H1 (cell line): ENCODE results near the gene PARD3. TPM values are rescaled to one million over a fixed set of nuclear protein-coding genes. Genes with fewer than 3 reads are reported as not detected.

Experiments used
- CTCF ChIA-PET: fragments of 300-600 bp; sonication (Branson Sonifier 250); formaldehyde crosslinking; loops from one replicate; lab custom pipeline; 2021; ENCODE audit not compliant: partially characterized antibody; lab: Charles Lee
- POLR2A ChIA-PET: fragments of 300-600 bp; sonication (Branson Sonifier 250); formaldehyde crosslinking; loops from one replicate; lab custom pipeline; 2021; ENCODE audit warnings: inconsistent platforms; ENCODE audit not compliant: partially characterized antibody; lab: Charles Lee
- DNase-seq, 2 experiments: peaks; one replicate each; pipeline versions ENCODE4 v3.0.0 to v3.0.0-alpha.2; 2010 to 2022; ENCODE audit warnings: low spot score in 2 of 2, low read depth in 1 of 2, mixed read lengths in 1 of 2
- FAIRE-seq: peaks from 2 replicates; lab custom pipeline; 2011; peaks lifted over from hg19 to GRCh38; lab: Jason Lieb, UNC
- H2AFZ ChIP-seq: 2 replicates; pipeline ENCODE4 v1.8.1; 2012; ENCODE audit warnings: low read length, inconsistent platforms
- H2AK5ac ChIP-seq: 2 replicates; pipeline ENCODE4 v1.6.1; 2013; ENCODE audit warnings: low read depth, low read length
- H2BK120ac ChIP-seq: replicated peaks from 2 replicates; pipeline ENCODE3; 2013; ENCODE audit warnings: low read depth, low read length, inconsistent platforms
- H2BK12ac ChIP-seq: 2 replicates; pipeline ENCODE4 v1.6.1; 2013; ENCODE audit warnings: low read depth, low read length
- H2BK15ac ChIP-seq: 2 replicates; pipeline ENCODE4 v1.6.1; 2013; ENCODE audit warnings: low read length
- H2BK20ac ChIP-seq: 2 replicates; pipeline ENCODE4 v1.6.1; 2013; ENCODE audit warnings: low read length
- H2BK5ac ChIP-seq: 2 replicates; pipeline ENCODE4 v1.6.1; 2013; ENCODE audit warnings: low read depth, low read length
- H3K14ac ChIP-seq: 2 replicates; pipeline ENCODE4 v1.6.1; 2013; ENCODE audit warnings: inconsistent platforms; ENCODE audit not compliant: insufficient read length
- H3K18ac ChIP-seq: 2 replicates; pipeline ENCODE4 v1.6.1; 2013; ENCODE audit warnings: low read length; ENCODE audit errors: extremely low read depth
- H3K23ac ChIP-seq: 2 replicates; pipeline ENCODE4 v1.6.1; 2013; ENCODE audit warnings: inconsistent platforms; ENCODE audit not compliant: insufficient read length
- H3K23me2 ChIP-seq: 2 replicates; pipeline ENCODE4 v1.6.1; 2013; ENCODE audit warnings: low read depth, low read length
- H3K27ac ChIP-seq: 2 replicates; pipeline ENCODE4 v1.6.1; 2011; ENCODE audit warnings: low read depth, low read length, inconsistent platforms
- H3K27me3 ChIP-seq, 4 experiments: replicated peaks in 1 of 4; 1 replicate in 1 of 4; 2 replicates in 3 of 4; pipeline versions ENCODE4 v1.6.1 to v1.8.1; 2011 to 2013; ENCODE audit warnings: low read length in 3 of 4, mild to moderate bottlenecking in 3 of 4, inconsistent platforms in 2 of 4, mixed read lengths in 2 of 4, moderate library complexity in 1 of 4; ENCODE audit not compliant: control insufficient read depth in 3 of 4, insufficient read depth in 3 of 4; ENCODE audit errors: extremely low read depth in 1 of 4
- H3K36me3 ChIP-seq, 4 experiments: 2 replicates each; pipeline versions ENCODE4 v1.6.1 to v1.8.1; 2011 to 2013; ENCODE audit warnings: mild to moderate bottlenecking in 4 of 4, low read length in 3 of 4, moderate library complexity in 2 of 4, control low read depth in 1 of 4, inconsistent platforms in 1 of 4; ENCODE audit not compliant: insufficient read depth in 4 of 4, control insufficient read depth in 2 of 4
- H3K4ac ChIP-seq: replicated peaks from 2 replicates; pipeline ENCODE3; 2013; ENCODE audit warnings: low read length, low read depth, mixed read lengths, inconsistent platforms; ENCODE audit not compliant: insufficient read length
- H3K4me1 ChIP-seq, 4 experiments: replicated peaks in 1 of 4; 1 replicate in 1 of 4; 2 replicates in 3 of 4; pipeline versions ENCODE4 v1.6.1 to v1.8.1; 2011 to 2013; ENCODE audit warnings: low read length in 3 of 4, inconsistent platforms in 2 of 4, mixed read lengths in 1 of 4; ENCODE audit not compliant: insufficient read depth in 4 of 4, control insufficient read depth in 3 of 4
- H3K4me2 ChIP-seq, 2 experiments: 2 replicates each; pipeline versions ENCODE4 v1.6.1 to v1.8.1; 2011 to 2013; ENCODE audit warnings: low read depth in 2 of 2, low read length in 2 of 2, control low read depth in 1 of 2, inconsistent platforms in 1 of 2, mild to moderate bottlenecking in 1 of 2; ENCODE audit not compliant: insufficient read depth in 1 of 2
- H3K4me3 ChIP-seq, 4 experiments: fragments of 200-600, 300-600 bp in 1 of 4; sonication (generic), shearing (Covaris generic), sonication (Bioruptor Twin) in 1 of 4; 2 replicates each; pipeline versions ENCODE4 v1.5.1 to v1.8.1; 2011 to 2016; ENCODE audit warnings: low read length in 4 of 4, low read depth in 3 of 4, control low read depth in 2 of 4, inconsistent platforms in 2 of 4, mild to moderate bottlenecking in 2 of 4, mixed read lengths in 1 of 4, moderate library complexity in 1 of 4; ENCODE audit not compliant: insufficient read depth in 2 of 4; ENCODE audit errors: extremely low read depth in 1 of 4
- H3K56ac ChIP-seq: replicated peaks from 2 replicates; pipeline ENCODE3; 2013; ENCODE audit warnings: low read depth, mild to moderate bottlenecking, mixed read lengths, low read length, inconsistent platforms; ENCODE audit not compliant: insufficient read length
- H3K79me1 ChIP-seq: 2 replicates; pipeline ENCODE4 v1.6.1; 2013; ENCODE audit warnings: low read depth, low read length, control low read depth
- H3K79me2 ChIP-seq, 2 experiments: 2 replicates each; pipeline versions ENCODE4 v1.6.1 to v1.8.1; 2012 to 2013; ENCODE audit warnings: low read length in 2 of 2, mild to moderate bottlenecking in 2 of 2, inconsistent platforms in 1 of 2; ENCODE audit not compliant: insufficient read depth in 2 of 2, control insufficient read depth in 1 of 2
- H3K9ac ChIP-seq, 4 experiments: replicated peaks in 1 of 4; 1 replicate in 1 of 4; 2 replicates in 3 of 4; pipeline versions ENCODE4 v1.6.1 to v1.8.1; 2011 to 2013; ENCODE audit warnings: low read depth in 3 of 4, low read length in 3 of 4, control low read depth in 2 of 4, mild to moderate bottlenecking in 2 of 4, moderate library complexity in 2 of 4, inconsistent platforms in 1 of 4; ENCODE audit errors: extremely low read depth in 1 of 4
- H3K9me3 ChIP-seq, 2 experiments: 2 replicates each; pipeline versions ENCODE4 v1.6.1 to v1.8.1; 2012 to 2013; ENCODE audit warnings: mild to moderate bottlenecking in 2 of 2, moderate library complexity in 2 of 2, control low read depth in 1 of 2, inconsistent platforms in 1 of 2, low read depth in 1 of 2, low read length in 1 of 2, mixed read lengths in 1 of 2; ENCODE audit not compliant: insufficient read depth in 2 of 2
- H4K20me1 ChIP-seq, 2 experiments: replicated peaks in 1 of 2; 2 replicates each; pipeline versions ENCODE3 to v1.8.1; 2011 to 2013; ENCODE audit warnings: inconsistent platforms in 2 of 2, low read length in 2 of 2, mild to moderate bottlenecking in 1 of 2; ENCODE audit not compliant: insufficient read depth in 2 of 2, control insufficient read depth in 1 of 2
- H4K5ac ChIP-seq: 2 replicates; pipeline ENCODE4 v1.6.1; 2013; ENCODE audit warnings: low read length, low read depth, mixed read lengths, inconsistent platforms; ENCODE audit not compliant: insufficient read length
- H4K8ac ChIP-seq: 2 replicates; pipeline ENCODE4 v1.8.0; 2013; ENCODE audit warnings: mild to moderate bottlenecking, moderate library complexity, low read length, inconsistent platforms; ENCODE audit not compliant: insufficient read depth; ENCODE audit errors: extremely low read depth
- H4K91ac ChIP-seq: replicated peaks from 2 replicates; pipeline ENCODE3; 2013; ENCODE audit warnings: low read length, mixed read lengths, inconsistent platforms; ENCODE audit not compliant: insufficient read length
- ASH2L ChIP-seq: fragments of 200-600, 300-600 bp; sonication (generic); IDR thresholded peaks from one replicate; pipeline ENCODE4 v1.7.1; 2017; ENCODE audit warnings: low read length
- BRCA1 ChIP-seq: IDR thresholded peaks from 2 replicates; pipeline ENCODE4 v1.6.1; 2012; ENCODE audit warnings: low read depth, low read length, improper control_type of control experiment
- CBX8 ChIP-seq: fragments of 300-800, 300-1000 bp; sonication (generic); IDR thresholded peaks from 2 replicates; pipeline ENCODE4 v1.7.1; 2016; ENCODE audit warnings: low read depth, low read length, borderline replicate concordance
- CHD2 ChIP-seq: IDR thresholded peaks from 2 replicates; pipeline ENCODE4 v1.6.1; 2012; ENCODE audit warnings: low read length, improper control_type of control experiment
- CTBP2 ChIP-seq: IDR thresholded peaks from 2 replicates; pipeline ENCODE4 v1.7.0; 2011; ENCODE audit warnings: borderline replicate concordance, mild to moderate bottlenecking, moderate library complexity, mixed read lengths, low read length; ENCODE audit not compliant: insufficient read depth, insufficient read length
- E2F6 ChIP-seq: IDR thresholded peaks from 2 replicates; pipeline ENCODE4 v1.6.1; 2012; ENCODE audit warnings: inconsistent platforms
- EZH2 ChIP-seq: fragments of 200-600 bp; sonication (generic); IDR thresholded peaks from 2 replicates; pipeline ENCODE4 v1.7.1; 2012; ENCODE audit warnings: low read depth, mild to moderate bottlenecking, moderate library complexity, low read length, inconsistent platforms; ENCODE audit not compliant: severe bottlenecking
- RFX5 ChIP-seq: IDR thresholded peaks from 2 replicates; pipeline ENCODE4 v1.6.1; 2011; ENCODE audit warnings: low read depth, low read length, improper control_type of control experiment, borderline replicate concordance
- SAP30 ChIP-seq: fragments of 300-600 bp; sonication (generic); IDR thresholded peaks from 2 replicates; pipeline ENCODE4 v1.7.1; 2012; ENCODE audit warnings: low read length, moderate library complexity, mild to moderate bottlenecking, inconsistent platforms; ENCODE audit not compliant: insufficient read depth, insufficient replicate concordance
- SIX5 ChIP-seq: IDR thresholded peaks from 2 replicates; pipeline ENCODE4 v1.6.1; 2011; ENCODE audit warnings: mild to moderate bottlenecking, low read depth, low read length
- SRF ChIP-seq: IDR thresholded peaks from 2 replicates; pipeline ENCODE4 v1.6.1; 2011; ENCODE audit warnings: mild to moderate bottlenecking, low read depth, low read length, moderate library complexity
- TCF12 ChIP-seq: IDR thresholded peaks from 2 replicates; pipeline ENCODE4 v1.6.1; 2011; ENCODE audit warnings: low read depth, mild to moderate bottlenecking, low read length
- ZNF274 ChIP-seq: IDR thresholded peaks from 2 replicates; pipeline ENCODE4 v1.7.0; 2012; ENCODE audit warnings: low read length, borderline replicate concordance; ENCODE audit errors: extremely low read depth
- WGBS, 2 experiments: shearing (Covaris generic) in 1 of 2; methylation state at CpG; one replicate each; pipeline versions ENCODE4 v1.1.6 to v1.1.7; 2013 to 2015; ENCODE audit warnings: low lambda C conversion rate in 2 of 2, mixed read lengths in 2 of 2, inconsistent platforms in 1 of 2, low coverage in 1 of 2, missing lambda C conversion rate in 1 of 2; ENCODE audit not compliant: insufficient replicate concordance in 2 of 2, insufficient coverage in 1 of 2, insufficient read length in 1 of 2; ENCODE audit errors: extremely low coverage in 1 of 2, missing lambda C conversion rate in 1 of 2; 5-methylcytosine and 5-hydroxymethylcytosine counted together
- polyA plus RNA-seq, 7 experiments: library from polyadenylated mRNA; depleted of rRNA in 3 of 7; stranded (reverse) in 5 of 7; unstranded in 2 of 7; fragments of >200 nt in 5 of 7; fragments of 200-250 nt in 2 of 7; gene quantifications; 1 replicate in 5 of 7; 2 replicates in 1 of 7; 4 replicates in 1 of 7; pipeline versions ENCODE4 v1.2.1 to v1.2.3, GENCODE V29; 2011 to 2013; ENCODE audit warnings: missing spikeins in 2 of 7, mixed read lengths in 2 of 7
- total RNA-seq: library from RNA; stranded (reverse); fragmentation: NEBNext Ultra II Directional; extraction: Animal tissue kit (Norgen Biotek cat#: 25700); gene quantifications from 2 replicates; pipeline ENCODE4 v1.2.1, GENCODE V29; 2021

Gene PARD3
- total and polyA plus RNA-seq, 2 of the 8 experiments (the other 6 are each of a cell fraction or from before 2014, with no cell fraction given): 19.7 to 49.1 TPM

DNA sequence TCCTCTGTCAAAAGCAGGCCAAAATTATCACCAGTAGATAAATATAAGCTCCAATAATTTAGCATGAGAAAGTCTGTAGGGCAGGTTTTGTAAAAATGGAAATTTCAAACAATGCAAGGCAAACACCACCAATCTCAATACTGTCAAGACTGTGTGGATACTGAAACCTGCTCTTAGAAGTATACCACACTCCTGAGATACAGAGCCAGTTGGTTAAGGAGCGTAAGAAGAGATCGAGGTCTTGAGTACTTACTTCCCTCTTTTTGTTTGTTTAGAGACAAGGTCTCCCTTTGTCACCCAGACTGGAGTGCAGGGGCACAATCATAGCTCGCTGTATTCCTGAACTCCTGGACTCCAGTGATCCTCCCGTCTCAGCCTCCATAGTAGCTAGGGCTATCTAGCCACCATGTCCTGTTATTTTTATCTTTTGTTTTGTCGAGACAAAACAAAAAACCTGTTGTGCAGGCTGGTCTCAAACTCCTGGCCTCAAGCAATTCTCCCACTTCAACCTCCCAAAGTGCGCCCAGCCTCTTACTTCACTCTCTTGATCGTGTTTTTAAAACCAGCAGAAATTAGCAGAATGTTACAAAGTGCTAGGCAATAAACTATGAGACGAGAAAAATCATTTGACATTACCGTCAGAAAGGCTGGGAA, 205.7 kb downstream of the PARD3 start:
- H4K8ac ChIP-seq: no peak overlapping the region
- FAIRE-seq: no peak
- no peak overlapping the region; the same call in 1 of the 2 replicates for H2BK5ac ChIP-seq
- no peak overlapping the region for H2BK15ac ChIP-seq
- H3K4ac ChIP-seq: no peak overlapping the region
- H3K79me2 ChIP-seq: peaks cover 0 to 41% of the 10 kb centered on the region in 2 experiments; a peak in 2 of 4 replicates
- no peak overlapping the region for H3K14ac ChIP-seq
- peaks cover 0 to 2% of the 10 kb centered on the region in 2 experiments for H4K20me1 ChIP-seq
- H2BK12ac ChIP-seq: no peak overlapping the region
- H3K23me2 ChIP-seq: no peaks in the 10 kb centered on the region
- no peaks in the 10 kb centered on the region for H3K36me3 ChIP-seq
- no peak overlapping the region for H3K4me2 ChIP-seq
- WGBS, 2 experiments: 88% methylated on average over 9 of the region's 9 CpGs; no CpG with 5 or more reads in 1 of the 2 experiments
- no peaks in the 10 kb centered on the region; a peak in 1 of 7 replicates for H3K4me1 ChIP-seq
- CTCF ChIA-PET: interaction anchor here (0.9 to 2.7 kb wide), 3 partner anchors 16 to 29 kb away, joined by 3 to 7 read pairs (median 5); no protein-coding TSS in a partner anchor
- H3K9ac ChIP-seq: no peak overlapping the region
- H2BK20ac ChIP-seq: no peak overlapping the region
- H3K9me3 ChIP-seq: no peaks in the 10 kb centered on the region
- no peak overlapping the region for H2AK5ac ChIP-seq
- H4K91ac ChIP-seq: no peak overlapping the region
- H3K27me3 ChIP-seq: no peaks in the 10 kb centered on the region
- no peak overlapping the region for H2BK120ac ChIP-seq
- no peak overlapping the region for H3K56ac ChIP-seq
- H3K4me3 ChIP-seq: no peak overlapping the region
- no peaks in the 10 kb centered on the region for H3K79me1 ChIP-seq
- no peak overlapping the region for H3K23ac ChIP-seq
- no peak overlapping the region for H3K18ac ChIP-seq
- H2AFZ ChIP-seq: no peak overlapping the region
- no peak overlapping the region for H4K5ac ChIP-seq
- no peak overlapping the region for H3K27ac ChIP-seq
- DNase-seq: no peak
- POLR2A ChIA-PET: no interaction called here
- TF ChIP-seq SIX5: no peak
- no peak for TF ChIP-seq CBX8
- TF ChIP-seq SRF: no peak
- TF ChIP-seq BRCA1: no peak
- no peak for TF ChIP-seq CHD2
- no peak for TF ChIP-seq ASH2L
- TF ChIP-seq EZH2: no peak
- no peak for TF ChIP-seq CTBP2
- no peak for TF ChIP-seq SAP30
- no peak for TF ChIP-seq TCF12
- no peak for TF ChIP-seq RFX5
- no peak for TF ChIP-seq ZNF274
- no peak for TF ChIP-seq E2F6
